HG02678 (cell line): ENCODE measurements around the gene ZNF799.
"Not testable (repeated sequence)": the region's sequence is repeated elsewhere in the genome, so short reads cannot be mapped to it uniquely, and the experiment has no call there.

ENCODE experiments used
- ATAC-seq: cut with Tn5 transposase; IDR thresholded peaks from one replicate; pipeline ENCODE4 v1.9.1; 2021; ENCODE audit warnings: mild to moderate bottlenecking, moderate library complexity; ENCODE audit not compliant: unreplicated experiment

Gene ZNF799

DNA sequence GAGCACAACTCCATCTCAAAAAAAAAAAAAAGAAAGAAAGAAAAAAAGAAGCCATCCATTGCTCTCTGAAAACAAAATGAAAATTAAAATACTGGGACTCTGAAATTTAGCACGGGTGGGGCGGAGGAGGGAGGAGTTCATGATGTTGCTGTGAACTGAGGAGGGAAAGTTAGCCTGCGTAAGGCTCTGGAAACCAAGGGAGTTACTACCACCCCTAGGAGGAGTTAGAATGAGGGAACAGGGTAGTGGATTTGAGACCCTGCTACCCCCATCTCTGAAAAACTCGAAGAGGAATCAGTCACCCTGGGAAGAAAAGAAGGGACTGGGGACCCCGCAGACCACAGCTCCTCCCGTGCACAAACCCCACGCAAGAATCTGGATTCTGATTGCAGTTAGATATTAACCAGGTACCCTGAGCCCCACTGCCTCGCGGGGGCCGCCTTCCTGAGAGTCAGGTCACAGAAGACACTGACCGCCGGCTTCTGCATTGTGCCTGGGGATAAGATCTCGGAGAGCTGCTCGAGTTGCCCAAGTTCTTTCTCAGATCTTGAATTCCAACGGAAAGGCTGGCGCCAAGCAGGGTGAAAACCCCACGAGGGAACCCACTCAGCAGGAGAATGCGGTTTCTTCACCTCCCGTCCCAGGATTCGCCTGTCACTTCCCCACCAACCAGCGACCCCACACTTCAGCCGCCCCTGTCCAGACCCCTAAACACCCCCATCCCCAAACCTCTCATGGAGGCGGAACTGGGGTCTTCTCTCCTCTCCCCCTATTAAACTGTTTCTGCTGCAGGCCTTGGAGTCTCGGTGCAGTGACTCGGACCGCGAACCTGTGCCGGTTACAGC, 36.5 kb downstream of the ZNF799 start:
- ATAC-seq = no peak

DNA sequence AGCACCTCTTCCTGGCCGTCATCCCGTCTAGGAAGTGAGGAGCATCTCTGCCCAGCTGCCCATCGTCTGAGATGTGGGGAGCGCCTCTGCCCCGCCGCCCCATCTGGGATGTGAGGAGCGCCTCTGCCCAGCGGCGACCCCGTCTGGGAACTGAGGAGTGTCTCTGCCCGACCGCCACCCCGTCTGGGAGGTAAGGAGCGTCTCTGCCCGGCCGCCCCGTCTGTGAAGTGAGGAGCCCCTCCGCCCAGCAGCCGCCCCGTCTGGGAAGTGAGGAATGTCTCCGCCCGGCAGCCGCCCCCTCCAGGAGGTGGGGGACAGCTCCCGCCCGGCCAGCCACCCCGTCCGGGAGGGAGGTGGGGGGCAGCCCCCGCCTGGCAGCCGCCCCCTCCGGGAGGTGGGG, 38.8 kb downstream of the ZNF799 start:
- ATAC-seq = not testable (repeated sequence)

- ATAC-seq = no peak
These were observed 47.7 kb downstream of the ZNF799 start for GRCh38 chr19:12353375-12353774.

DNA sequence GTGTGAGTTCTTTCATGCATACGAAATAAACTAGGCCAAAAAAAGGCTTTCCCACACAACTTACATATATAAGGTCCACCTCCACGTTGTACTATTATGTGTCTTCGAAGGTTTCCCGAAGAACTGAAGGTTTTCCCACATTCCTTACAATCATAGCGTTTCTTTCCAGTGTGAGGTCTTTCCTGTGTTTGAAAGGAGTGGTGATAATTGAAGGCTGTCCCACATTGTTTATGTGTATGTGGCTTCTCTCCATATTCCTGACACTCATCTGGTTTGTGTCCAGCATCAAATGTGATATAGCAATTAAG, 50.2 kb downstream of the ZNF799 start:
- ATAC-seq = no peak

DNA sequence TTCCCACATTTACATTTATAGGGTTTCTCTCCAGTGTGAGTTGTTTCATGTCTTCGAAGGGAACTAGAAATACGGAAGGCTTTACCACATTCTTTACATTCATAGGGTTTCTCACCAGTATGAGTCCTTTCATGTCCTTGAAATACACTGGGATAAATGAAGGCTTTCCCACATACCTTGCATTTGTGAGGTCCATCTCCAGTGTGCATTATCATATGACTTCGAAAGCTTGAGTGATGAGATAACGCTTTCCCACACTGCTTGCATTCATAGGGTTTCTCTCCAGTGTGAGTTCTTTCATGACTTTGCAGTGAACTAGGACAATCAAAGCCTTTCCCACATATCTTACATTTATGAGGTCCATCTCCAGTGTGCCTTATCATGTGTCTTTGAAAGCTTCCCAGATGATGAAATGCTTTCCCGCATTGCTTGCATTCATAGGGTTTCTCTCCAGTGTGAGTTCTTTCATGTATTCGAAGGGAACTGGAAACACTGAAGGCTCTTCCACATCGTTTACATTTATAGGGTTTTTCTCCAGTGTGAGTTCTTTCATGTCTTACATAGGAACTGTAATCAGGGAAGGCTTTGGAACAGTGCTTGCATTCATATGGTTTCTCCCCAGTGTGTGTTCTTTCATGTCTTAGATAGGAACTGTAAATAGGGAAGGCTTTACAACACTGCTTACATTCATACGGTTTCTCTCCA, 50.7 kb downstream of the ZNF799 start:
- no peak for ATAC-seq

DNA sequence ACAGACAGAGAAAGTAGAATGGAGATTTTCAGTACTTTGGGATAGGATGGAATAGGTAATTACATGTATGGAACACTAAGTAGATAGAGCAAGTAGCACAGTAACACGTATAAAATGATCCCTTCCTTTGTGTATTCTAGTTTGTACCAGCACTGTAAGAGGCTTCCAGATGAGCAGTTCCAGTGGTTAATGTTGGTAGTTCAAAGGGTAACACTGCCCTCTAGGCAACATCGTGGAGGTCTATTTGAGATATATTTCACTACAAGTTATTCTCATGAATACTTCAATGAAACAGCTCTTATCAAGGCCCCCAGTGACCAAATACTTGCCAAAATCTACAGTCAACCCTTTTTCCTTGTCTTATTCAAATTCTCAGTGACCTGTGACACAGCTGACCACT, 54.2 kb downstream of the ZNF799 start:
- ATAC-seq = no peak

DNA sequence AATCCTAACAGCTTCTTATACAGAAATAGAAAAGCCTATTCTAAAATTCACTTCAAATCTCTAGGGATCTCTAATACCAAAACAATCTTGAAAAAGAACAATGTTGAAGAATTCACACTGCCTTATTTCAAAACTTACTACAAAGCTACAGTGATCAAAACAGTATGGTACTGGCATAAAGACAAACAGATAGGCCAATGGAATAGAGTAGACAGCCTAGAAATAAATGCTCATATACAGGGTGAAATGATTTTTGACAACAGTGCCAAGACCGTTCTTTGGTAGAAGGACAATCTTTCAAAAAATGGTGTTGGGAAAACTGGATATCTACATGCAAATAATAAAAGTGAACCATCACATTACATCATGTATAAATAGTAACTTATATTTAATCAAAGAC, 55.9 kb downstream of the ZNF799 start:
- no peak for ATAC-seq
